KMS-11 (cell line): ENCODE data around the gene FNDC10.

ENCODE experiments used
- H2AFZ ChIP-seq: fragments of 200-600 bp; sonication (generic); 2 replicates; pipeline ENCODE4 v1.6.1; 2016; ENCODE audit warnings: antibody characterized with exemption, mixed run types, low read depth
- H3K27ac ChIP-seq: fragments of 200-600 bp; sonication (generic); 2 replicates; pipeline ENCODE4 v1.6.1; 2016; ENCODE audit warnings: mild to moderate bottlenecking, mixed run types
- H3K27me3 ChIP-seq: fragments of 200-600 bp; sonication (generic); 2 replicates; pipeline ENCODE4 v1.6.1; 2017; ENCODE audit warnings: mild to moderate bottlenecking, low read depth, mixed run types, moderate library complexity; ENCODE audit not compliant: insufficient read depth
- H3K36me3 ChIP-seq: fragments of 200-600 bp; sonication (generic); 2 replicates; pipeline ENCODE4 v1.6.1; 2017; ENCODE audit warnings: mild to moderate bottlenecking, mixed run types; ENCODE audit not compliant: insufficient read depth
- H3K4me1 ChIP-seq: fragments of 200-600 bp; sonication (generic); 2 replicates; pipeline ENCODE4 v1.6.1; 2016; ENCODE audit warnings: mild to moderate bottlenecking, low read depth, mixed run types; ENCODE audit not compliant: poor library complexity, severe bottlenecking
- H3K4me2 ChIP-seq: fragments of 200-600 bp; sonication (generic); 2 replicates; pipeline ENCODE4 v1.7.0; 2016; ENCODE audit warnings: mild to moderate bottlenecking, mixed run types
- H3K4me3 ChIP-seq: fragments of 200-600 bp; sonication (generic); IDR thresholded peaks from 2 replicates; pipeline ENCODE4 v1.6.1; 2017; ENCODE audit warnings: low read depth, low read length, mixed read lengths; ENCODE audit not compliant: insufficient read depth
- H3K79me2 ChIP-seq: fragments of 200-600 bp; sonication (generic); 2 replicates; pipeline ENCODE4 v1.6.1; 2016; ENCODE audit warnings: low read depth, mixed run types; ENCODE audit not compliant: insufficient read depth
- H3K9ac ChIP-seq: fragments of 200-600 bp; sonication (generic); 2 replicates; pipeline ENCODE4 v1.6.1; 2016; ENCODE audit warnings: mild to moderate bottlenecking, mixed run types
- H4K20me1 ChIP-seq: fragments of 200-600 bp; sonication (generic); 2 replicates; pipeline ENCODE4 v1.6.1; 2016; ENCODE audit warnings: mild to moderate bottlenecking, mixed run types; ENCODE audit not compliant: insufficient read depth
- TF ChIP-seq, protein P1 (sequence below): fragments of 200-600 bp; sonication (generic); conservative IDR thresholded peaks from 2 replicates; pipeline ENCODE4 v1.6.1; 2017; ENCODE audit warnings: low read depth, mild to moderate bottlenecking, antibody characterized with exemption, low read length, moderate library complexity, mixed read lengths

The FNDC10 gene

DNA sequence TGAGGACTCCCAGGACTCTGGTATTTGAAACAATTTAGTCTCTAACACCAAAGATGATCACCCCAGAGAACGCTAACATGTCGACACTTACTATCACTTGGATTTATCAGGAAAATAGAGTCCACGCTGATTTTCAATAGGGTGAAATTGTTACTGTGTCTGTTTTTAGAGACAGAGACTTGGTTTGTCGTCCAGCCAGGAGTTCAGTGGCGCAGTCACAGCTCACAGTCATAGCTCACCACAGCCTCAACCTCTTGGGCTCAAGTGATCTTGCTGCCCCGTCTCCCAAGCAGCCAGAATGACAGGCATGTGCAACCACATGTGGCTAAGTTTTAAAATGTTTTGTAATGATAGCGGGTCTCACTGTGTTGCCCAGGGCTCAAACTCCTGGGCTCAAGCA, 30.6 kb downstream of the FNDC10 start:
- Histone ChIP-seq H3K4me2 (no peak overlapping the region), H3K4me1 (peaks cover 3% of the 10 kb centered on the region), H3K27me3 (no peaks in the 10 kb centered on the region), H2AFZ (no peak overlapping the region), H3K9ac (no peak overlapping the region), H3K36me3 (peaks cover 8% of the 10 kb centered on the region; the same call in 1 of the 2 replicates), H3K79me2 (peaks cover 100% of the 10 kb centered on the region), H3K4me3 (no peak overlapping the region), H4K20me1 (peaks cover 27% of the 10 kb centered on the region), H3K27ac (no peak overlapping the region)
- TF ChIP-seq, protein P1, sequence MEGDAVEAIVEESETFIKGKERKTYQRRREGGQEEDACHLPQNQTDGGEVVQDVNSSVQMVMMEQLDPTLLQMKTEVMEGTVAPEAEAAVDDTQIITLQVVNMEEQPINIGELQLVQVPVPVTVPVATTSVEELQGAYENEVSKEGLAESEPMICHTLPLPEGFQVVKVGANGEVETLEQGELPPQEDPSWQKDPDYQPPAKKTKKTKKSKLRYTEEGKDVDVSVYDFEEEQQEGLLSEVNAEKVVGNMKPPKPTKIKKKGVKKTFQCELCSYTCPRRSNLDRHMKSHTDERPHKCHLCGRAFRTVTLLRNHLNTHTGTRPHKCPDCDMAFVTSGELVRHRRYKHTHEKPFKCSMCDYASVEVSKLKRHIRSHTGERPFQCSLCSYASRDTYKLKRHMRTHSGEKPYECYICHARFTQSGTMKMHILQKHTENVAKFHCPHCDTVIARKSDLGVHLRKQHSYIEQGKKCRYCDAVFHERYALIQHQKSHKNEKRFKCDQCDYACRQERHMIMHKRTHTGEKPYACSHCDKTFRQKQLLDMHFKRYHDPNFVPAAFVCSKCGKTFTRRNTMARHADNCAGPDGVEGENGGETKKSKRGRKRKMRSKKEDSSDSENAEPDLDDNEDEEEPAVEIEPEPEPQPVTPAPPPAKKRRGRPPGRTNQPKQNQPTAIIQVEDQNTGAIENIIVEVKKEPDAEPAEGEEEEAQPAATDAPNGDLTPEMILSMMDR = no peak

DNA sequence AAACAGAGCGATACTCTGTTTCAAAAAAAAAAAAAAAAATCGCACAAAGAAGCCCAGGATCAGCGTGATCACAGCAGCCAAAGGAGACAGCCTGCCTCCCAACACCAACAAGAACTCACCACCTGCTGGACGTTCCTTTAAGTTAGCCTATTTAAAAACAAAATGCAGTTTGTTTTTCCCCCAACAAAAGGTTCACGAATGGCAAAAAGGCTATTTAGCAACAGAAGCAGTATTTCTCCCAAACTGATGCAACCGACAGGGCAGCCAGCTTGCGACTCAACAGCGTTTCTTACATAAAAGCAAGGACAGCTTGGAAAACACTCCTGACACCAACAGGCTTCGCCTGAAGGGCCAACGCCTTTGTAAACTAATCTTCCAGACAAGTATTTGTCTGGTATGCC, 32.0 kb downstream of the FNDC10 start:
- TF ChIP-seq, protein P1 = no peak
- Histone ChIP-seq H4K20me1 (peaks cover 28% of the 10 kb centered on the region), H3K4me2 (no peak overlapping the region), H3K79me2 (peaks cover 100% of the 10 kb centered on the region), H3K27me3 (no peaks in the 10 kb centered on the region), H3K9ac (no peak overlapping the region), H3K36me3 (peaks cover 8% of the 10 kb centered on the region; the same call in 1 of the 2 replicates), H3K27ac (no peak overlapping the region), H2AFZ (no peak overlapping the region), H3K4me3 (no peak overlapping the region), H3K4me1 (no peaks in the 10 kb centered on the region)

GRCh38 chr1:1567152-1567875, 32.6 kb downstream of the FNDC10 start:
- Histone ChIP-seq H3K27ac (no peak overlapping the region), H3K4me3 (no peak overlapping the region), H3K36me3 (peaks cover 8% of the 10 kb centered on the region; the same call in 1 of the 2 replicates), H2AFZ (no peak overlapping the region), H3K4me2 (no peak overlapping the region), H3K79me2 (peaks cover 99% of the 10 kb centered on the region), H3K9ac (no peak overlapping the region), H3K4me1 (no peaks in the 10 kb centered on the region), H3K27me3 (no peaks in the 10 kb centered on the region), H4K20me1 (peaks cover 28% of the 10 kb centered on the region)
- TF ChIP-seq, protein P1 = no peak

GRCh38 chr1:1565340-1565739, 34.6 kb downstream of the FNDC10 start:
- TF ChIP-seq, protein P1 = no peak
- no peak overlapping the region for H2AFZ ChIP-seq
- no peak overlapping the region for H3K4me3 ChIP-seq
- H3K36me3 ChIP-seq = peaks cover 6% of the 10 kb centered on the region; the same call in 1 of the 2 replicates
- H3K27ac ChIP-seq = no peak overlapping the region
- peaks cover 85% of the 10 kb centered on the region for H3K79me2 ChIP-seq
- H3K9ac ChIP-seq = no peak overlapping the region
- peaks cover 27% of the 10 kb centered on the region for H4K20me1 ChIP-seq
- no peaks in the 10 kb centered on the region for H3K4me1 ChIP-seq
- no peak overlapping the region for H3K4me2 ChIP-seq
- no peaks in the 10 kb centered on the region for H3K27me3 ChIP-seq
